ENCODE results near the gene SENP2.

SENP2 gene

GRCh38 chr3:185680231-185680630 lies 94.1 kb downstream of the SENP2 start:
- no peak for DNase-seq (ENCODE audit: low spot score)
